ENCODE results near the gene KBTBD7. TPM values are rescaled to one million over a fixed set of nuclear protein-coding genes. Genes with fewer than 3 reads are reported as not detected.

KBTBD7 gene
- total and polyA plus RNA-seq, 9 of the 15 experiments (the other 6 are each of a cell fraction or from before 2014, with no cell fraction given) = 1.8 to 4.4 (median 3.3) TPM

DNA sequence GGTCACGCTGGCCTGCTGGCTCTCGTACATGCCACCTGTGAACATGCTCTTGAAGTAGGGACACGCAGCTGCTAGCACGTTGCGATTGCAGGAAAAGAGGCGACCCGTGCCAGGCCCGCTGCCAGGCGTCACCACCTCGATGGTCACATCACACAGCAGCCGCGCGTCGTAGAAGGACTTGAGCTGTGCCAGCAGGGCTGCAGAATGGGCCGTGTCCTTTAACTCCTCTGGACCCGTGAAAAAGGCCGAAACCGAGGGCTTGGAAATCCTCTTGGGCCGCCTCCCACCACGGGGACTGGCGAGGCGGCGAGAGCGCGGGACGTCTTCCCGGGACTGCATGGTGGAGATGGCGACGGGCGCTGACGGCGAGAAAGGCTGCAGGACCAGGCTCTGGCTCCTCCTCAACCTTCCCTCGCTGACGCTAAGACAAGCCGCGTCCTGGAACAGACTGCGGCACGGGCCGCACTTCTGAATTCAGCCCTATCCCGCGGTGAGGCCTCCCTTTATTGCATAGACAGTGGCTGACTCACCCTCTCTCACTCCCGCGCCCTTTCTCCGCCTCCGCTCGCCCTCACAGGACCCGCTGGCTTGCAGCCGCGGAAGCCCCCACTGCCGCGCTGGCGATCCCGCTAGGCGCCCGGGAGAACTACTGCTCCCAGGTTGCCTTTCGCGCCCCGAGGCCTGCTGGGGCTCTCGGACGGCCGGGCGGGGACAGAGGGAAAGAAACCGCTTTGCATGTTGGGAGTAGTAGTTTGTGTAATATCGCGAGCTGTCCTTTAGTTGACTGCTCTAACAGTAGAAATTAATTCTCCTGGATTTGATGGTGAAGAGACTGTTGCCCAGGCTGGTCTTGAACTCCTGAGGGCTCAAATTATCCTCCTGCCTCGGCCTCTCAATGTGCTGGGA, at the start of gene KBTBD7 (continued):
- no peak for TF ChIP-seq CREBBP (IDR thresholded peaks at IDR 0.05; ENCODE audit: low read depth, low read length)
- TF ChIP-seq ZNF586 (CRISPR knock-in tag; conservative IDR thresholded peaks at IDR 0.05) = no peak
- TF ChIP-seq HDAC1 (IDR thresholded peaks at IDR 0.05) = no peak; a peak in 1 of 4 replicates
- TF ChIP-seq NRF1 (conservative IDR thresholded peaks at IDR 0.05 in 1 of 2, IDR thresholded peaks at IDR 0.05 in 1 of 2) = peak; percentile 41 to 49; a peak in 2 of 4 replicates
- TF ChIP-seq CBFA2T3 (IDR thresholded peaks at IDR 0.05) = no peak
- TF ChIP-seq ARID2 (IDR thresholded peaks at IDR 0.05) = no peak
- TF ChIP-seq TCF7 (IDR thresholded peaks at IDR 0.05; ENCODE audit: borderline replicate concordance) = no peak
- no peak for TF ChIP-seq ZNF764 (CRISPR knock-in tag; IDR thresholded peaks at IDR 0.05; ENCODE audit: low read depth)
- TF ChIP-seq HMGN3 (IDR thresholded peaks at IDR 0.05; ENCODE audit: borderline replicate concordance, extremely low read depth, insufficient read length, low read depth, low read length) = peak; percentile 35
- TF ChIP-seq DIDO1 (tag; IDR thresholded peaks at IDR 0.05; ENCODE audit: low read depth) = peak; percentile 54; the same call in 1 of the 2 replicates
- no peak for TF ChIP-seq ZNF212 (CRISPR knock-in tag; IDR thresholded peaks at IDR 0.05)
- 0 out of 2 replicates have a peak, but pooled peaks have one; percentile 26 for TF ChIP-seq ARID4B (CRISPR knock-in tag; IDR thresholded peaks at IDR 0.05)
- TF ChIP-seq FUS (optimal IDR thresholded peaks at IDR 0.05; ENCODE audit: low read depth, low read length) = no peak
- no peak for TF ChIP-seq GTF2E2 (tag; IDR thresholded peaks at IDR 0.05)
- TF ChIP-seq L3MBTL2 (IDR thresholded peaks at IDR 0.05) = peak; percentile 92
- TF ChIP-seq CXXC5 (CRISPR knock-in tag; IDR thresholded peaks at IDR 0.05) = peak; percentile 83
- TF ChIP-seq KLF16 (IDR thresholded peaks at IDR 0.05) = no peak
